ENCODE data around the gene KDM2A.
A peak's percentile ranks its signal among the peaks of the same experiment; 100 is the strongest.
"Not testable (repeated sequence)": the region's sequence is repeated elsewhere in the genome, so short reads cannot be mapped to it uniquely, and the experiment has no call there.

KDM2A gene

GRCh38 chr11:67174311-67174710 is 55.2 kb downstream of the KDM2A start:
- DNase-seq = no peak

- no peak for DNase-seq
These were observed 58.6 kb downstream of the KDM2A start for GRCh38 chr11:67177399-67178281.

- DNase-seq = no peak
These were observed 59.4 kb downstream of the KDM2A start for GRCh38 chr11:67178421-67178820.

- no peak for DNase-seq
These were observed 59.8 kb downstream of the KDM2A start for GRCh38 chr11:67178878-67179277.

GRCh38 chr11:67179892-67180490 is 60.9 kb downstream of the KDM2A start:
- no peak for DNase-seq

GRCh38 chr11:67194096-67194495 is 75.0 kb downstream of the KDM2A start:
- DNase-seq = no peak

GRCh38 chr11:67195971-67196456 is 77.0 kb downstream of the KDM2A start:
- DNase-seq = no peak

- DNase-seq = no peak
These were observed 78.5 kb downstream of the KDM2A start for GRCh38 chr11:67197606-67198005.

GRCh38 chr11:67198781-67199180 is 79.7 kb downstream of the KDM2A start:
- DNase-seq = not testable (repeated sequence)

GRCh38 chr11:67199751-67200150 is 80.7 kb downstream of the KDM2A start:
- no peak for DNase-seq

GRCh38 chr11:67202028-67202427 is 83.0 kb downstream of the KDM2A start:
- no peak for DNase-seq

- DNase-seq = no peak
These were observed 85.8 kb downstream of the KDM2A start for GRCh38 chr11:67204822-67205221.

- not testable (repeated sequence) for DNase-seq
These were observed 90.2 kb downstream of the KDM2A start for GRCh38 chr11:67209222-67209621.

- no peak for DNase-seq
These were observed 92.8 kb downstream of the KDM2A start for GRCh38 chr11:67211656-67212436.

- DNase-seq = peak; percentile 3 to 17
These were observed 94.1 kb downstream of the KDM2A start for GRCh38 chr11:67213178-67213621.

GRCh38 chr11:67227726-67228125 is 108.7 kb downstream of the KDM2A start:
- DNase-seq = no peak

- DNase-seq = no peak
These were observed 111.3 kb downstream of the KDM2A start for GRCh38 chr11:67230406-67230805.

GRCh38 chr11:67230886-67231285 is 111.8 kb downstream of the KDM2A start:
- no peak for DNase-seq

- no peak for DNase-seq
These were observed 114.6 kb downstream of the KDM2A start for GRCh38 chr11:67233584-67234190.

GRCh38 chr11:67234571-67234970 is 115.5 kb downstream of the KDM2A start:
- not testable (repeated sequence) for DNase-seq

- DNase-seq = no peak
These were observed 118.5 kb downstream of the KDM2A start for GRCh38 chr11:67237574-67237973.

GRCh38 chr11:67238894-67239782 is 120.1 kb downstream of the KDM2A start:
- no peak for DNase-seq
